22Rv1 (cell line): Measurements from ENCODE around the gene ZNF738.
A peak's percentile ranks its signal among the peaks of the same experiment; 100 is the strongest.

Experiments
- H3K27ac ChIP-seq: fragments of 450-650 bp; 2 replicates; pipeline ENCODE4 v1.5.1; 2017
- ZFX ChIP-seq: fragments of 450-650 bp; IDR thresholded peaks from 2 replicates; pipeline ENCODE4 v1.6.1; 2017; ENCODE audit warnings: antibody characterized with exemption, borderline replicate concordance
- TF ChIP-seq, protein P1 (sequence below): fragments of 450-650 bp; IDR thresholded peaks from 2 replicates; pipeline ENCODE4 v1.5.1; 2017; ENCODE audit warnings: mild to moderate bottlenecking

ZNF738 gene

DNA sequence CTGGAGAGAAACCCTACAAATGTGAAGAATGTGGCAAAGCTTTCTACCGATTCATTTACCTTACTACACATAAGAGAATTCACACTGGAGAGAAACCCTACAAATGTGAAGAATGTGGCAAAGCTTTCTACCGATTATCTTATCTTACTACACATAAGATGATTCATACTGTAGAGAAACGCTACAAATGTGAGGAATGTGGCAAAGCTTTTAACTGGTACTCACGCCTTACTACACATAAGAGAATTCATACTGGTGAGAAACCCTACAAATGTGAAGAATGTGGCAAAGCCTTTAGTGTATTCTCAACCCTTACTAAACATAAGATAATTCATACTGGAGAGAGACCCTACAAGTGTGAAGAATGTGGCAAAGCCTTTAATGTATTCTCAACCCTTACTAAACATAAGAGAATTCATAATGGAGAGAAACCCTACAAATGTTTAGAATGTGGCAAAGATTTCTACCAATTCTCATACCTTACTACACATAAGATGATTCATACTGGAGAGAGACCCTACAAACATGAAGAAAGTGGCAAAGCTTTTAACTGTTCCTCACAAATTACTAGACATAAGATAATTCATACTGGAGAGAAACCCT lies 25.3 kb downstream of the ZNF738 start:
- TF ChIP-seq, protein P1, sequence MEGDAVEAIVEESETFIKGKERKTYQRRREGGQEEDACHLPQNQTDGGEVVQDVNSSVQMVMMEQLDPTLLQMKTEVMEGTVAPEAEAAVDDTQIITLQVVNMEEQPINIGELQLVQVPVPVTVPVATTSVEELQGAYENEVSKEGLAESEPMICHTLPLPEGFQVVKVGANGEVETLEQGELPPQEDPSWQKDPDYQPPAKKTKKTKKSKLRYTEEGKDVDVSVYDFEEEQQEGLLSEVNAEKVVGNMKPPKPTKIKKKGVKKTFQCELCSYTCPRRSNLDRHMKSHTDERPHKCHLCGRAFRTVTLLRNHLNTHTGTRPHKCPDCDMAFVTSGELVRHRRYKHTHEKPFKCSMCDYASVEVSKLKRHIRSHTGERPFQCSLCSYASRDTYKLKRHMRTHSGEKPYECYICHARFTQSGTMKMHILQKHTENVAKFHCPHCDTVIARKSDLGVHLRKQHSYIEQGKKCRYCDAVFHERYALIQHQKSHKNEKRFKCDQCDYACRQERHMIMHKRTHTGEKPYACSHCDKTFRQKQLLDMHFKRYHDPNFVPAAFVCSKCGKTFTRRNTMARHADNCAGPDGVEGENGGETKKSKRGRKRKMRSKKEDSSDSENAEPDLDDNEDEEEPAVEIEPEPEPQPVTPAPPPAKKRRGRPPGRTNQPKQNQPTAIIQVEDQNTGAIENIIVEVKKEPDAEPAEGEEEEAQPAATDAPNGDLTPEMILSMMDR, result no peak
- TF ChIP-seq ZFX, result no peak
- no peak overlapping the region for H3K27ac ChIP-seq

DNA sequence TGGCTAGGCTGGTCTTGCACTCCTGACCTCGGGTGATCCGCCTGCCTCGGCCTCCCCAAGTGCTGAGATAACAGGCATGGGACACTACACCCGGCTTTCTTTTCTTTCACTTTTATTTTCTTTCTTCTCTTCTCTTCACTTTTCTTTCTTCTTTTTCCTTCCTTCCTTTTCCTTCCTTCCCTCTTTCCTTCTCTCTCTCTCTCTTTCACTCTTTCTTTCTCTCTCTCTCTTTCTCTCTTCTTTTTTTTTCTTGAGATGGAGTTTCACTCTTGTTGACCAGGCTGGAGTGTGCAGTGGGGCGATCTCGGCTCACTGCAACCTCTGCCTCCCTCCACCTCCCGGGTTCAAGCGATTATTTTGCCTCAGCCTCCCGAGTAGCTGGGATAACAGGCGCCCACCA lies 37.3 kb downstream of the ZNF738 start:
- no peak for TF ChIP-seq ZFX
- TF ChIP-seq, protein P1, result no peak
- H3K27ac ChIP-seq, result peak overlapping the region; percentile 81

DNA sequence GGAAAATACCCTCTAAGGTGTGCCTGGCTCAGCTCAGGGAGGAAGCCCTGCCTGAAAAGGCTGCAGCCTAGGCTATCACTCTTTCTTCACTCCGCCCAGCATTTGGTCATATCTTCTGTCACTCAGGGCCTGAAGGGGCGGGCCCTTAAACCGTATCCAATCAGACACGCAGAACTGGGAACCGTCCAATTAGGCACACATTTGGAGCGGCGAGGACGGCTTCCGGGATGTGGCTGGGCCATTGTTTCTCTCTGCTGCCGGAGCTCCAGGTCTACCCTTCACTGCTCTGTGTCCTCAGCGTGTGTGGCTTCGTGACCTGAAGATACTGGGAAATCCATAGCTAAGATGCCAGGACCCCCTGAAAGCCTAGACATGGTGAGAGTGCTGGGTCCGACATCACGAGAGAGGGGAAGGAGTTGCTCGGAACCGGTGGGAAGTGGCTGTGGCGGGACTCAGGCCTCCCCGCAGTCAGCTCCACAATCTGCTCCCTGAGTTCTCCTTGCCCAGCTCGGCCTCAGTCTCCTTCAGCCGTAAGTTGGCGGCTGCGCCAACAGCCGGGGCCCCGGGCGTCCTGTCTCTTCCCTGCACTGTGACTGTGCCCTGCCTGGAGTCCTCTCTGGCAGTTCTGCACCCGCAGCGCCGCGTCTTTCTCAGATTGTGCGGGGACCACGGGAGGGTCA lies 38.2 kb downstream of the ZNF738 start, which contains the start of gene ZNF493:
ZNF493 (plus strand) TSS at position 241 of the 680 bp plus-strand sequence; CDS start at position 346, 105 bp downstream.
- peak within 1 kb of the TSS; percentile 81 for H3K27ac ChIP-seq
- TF ChIP-seq ZFX, result no peak
- TF ChIP-seq, protein P1, result no peak

DNA sequence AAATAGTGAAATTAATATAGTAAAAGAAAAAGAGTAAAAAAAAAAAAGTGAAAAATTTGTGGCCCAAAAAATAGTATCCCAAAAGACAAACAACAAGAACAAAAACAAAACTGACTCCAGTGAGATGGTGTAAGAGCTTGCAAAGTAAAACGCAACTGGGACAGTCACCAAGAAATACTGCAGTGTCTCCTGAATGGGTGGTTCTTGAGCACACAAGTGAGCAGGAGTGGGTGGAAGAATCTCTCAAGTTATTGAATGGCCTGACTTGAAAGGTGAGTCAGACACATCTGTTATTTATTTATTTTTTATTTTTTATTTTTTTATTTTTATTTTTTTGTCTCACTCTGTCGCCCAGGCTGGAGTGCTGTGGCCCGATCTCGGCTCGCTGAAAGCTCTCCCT lies 40.1 kb downstream of the ZNF738 start:
- TF ChIP-seq, protein P1, result no peak
- no peak for TF ChIP-seq ZFX
- no peak overlapping the region for H3K27ac ChIP-seq

DNA sequence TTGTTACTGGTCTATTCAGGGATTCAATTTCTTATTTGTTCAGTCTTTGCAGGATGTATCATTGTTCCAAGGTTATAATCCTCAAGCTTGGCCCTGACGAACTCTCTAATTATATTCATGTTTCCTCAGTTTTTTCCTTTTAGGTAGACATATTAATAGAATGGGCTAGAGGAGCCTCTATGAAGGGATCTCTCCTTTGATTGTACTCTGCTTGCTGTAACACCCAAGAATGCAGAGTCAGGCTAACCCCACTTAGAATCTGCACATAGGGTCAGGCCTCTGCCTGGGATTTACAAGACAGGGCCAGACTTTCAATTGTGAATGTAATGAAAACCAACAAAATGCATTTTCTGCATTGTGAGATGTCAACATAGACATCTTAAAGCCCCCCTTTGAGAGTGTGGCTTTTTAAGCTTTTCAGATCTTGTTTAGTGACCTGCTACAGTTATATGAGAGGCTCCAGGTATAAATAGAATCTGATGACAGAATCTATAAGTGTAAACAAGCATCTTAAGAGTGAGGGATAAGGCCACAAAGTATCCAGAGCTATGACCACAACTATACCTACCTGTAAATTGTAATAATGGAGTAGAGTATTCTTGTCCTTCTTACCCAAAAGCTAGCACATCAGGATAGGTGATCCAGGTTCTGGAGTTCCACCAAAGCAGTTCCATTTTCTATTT lies 43.6 kb downstream of the ZNF738 start:
- no peak for TF ChIP-seq ZFX
- TF ChIP-seq, protein P1, result no peak
- no peak overlapping the region for H3K27ac ChIP-seq

DNA sequence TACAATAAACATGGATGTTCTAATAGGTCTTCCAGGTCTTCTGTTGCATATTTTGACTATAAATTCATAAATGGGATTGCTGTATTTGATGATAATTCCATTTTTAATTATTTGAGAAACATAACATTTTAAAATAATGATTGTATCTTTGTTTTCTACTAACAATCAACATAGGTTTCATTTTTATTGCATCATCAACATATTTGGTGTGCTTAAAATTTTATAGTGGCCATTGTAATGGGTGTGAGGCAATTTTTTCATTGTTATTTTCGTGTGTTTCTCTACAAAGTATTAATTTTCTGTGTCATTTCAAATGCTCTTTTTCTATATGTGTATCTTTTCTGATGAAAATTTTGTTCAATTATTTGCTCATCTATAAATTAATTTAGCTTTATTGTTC lies 51.4 kb downstream of the ZNF738 start:
- no peak for TF ChIP-seq ZFX
- TF ChIP-seq, protein P1, result no peak
- H3K27ac ChIP-seq, result no peak overlapping the region

DNA sequence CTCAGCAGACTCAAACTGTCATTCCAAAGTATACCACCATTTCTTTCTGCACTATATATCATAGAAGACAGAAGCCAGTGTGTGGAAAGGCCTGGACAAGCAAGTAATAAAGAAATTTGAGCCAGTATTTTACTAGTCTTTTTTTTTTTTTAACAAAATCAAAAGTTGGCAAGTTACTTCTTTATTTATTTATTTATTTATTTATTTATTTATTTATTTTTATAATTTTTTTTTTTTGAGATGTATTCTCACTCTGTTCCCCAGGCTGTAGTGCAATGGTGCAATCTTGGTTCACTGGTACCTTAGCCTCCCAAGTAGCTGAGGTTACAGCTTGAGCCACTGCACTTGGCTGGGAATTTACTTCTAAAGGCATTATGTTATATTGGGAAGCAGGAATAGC lies 63.4 kb downstream of the ZNF738 start:
- H3K27ac ChIP-seq, result no peak overlapping the region
- no peak for TF ChIP-seq ZFX
- TF ChIP-seq, protein P1, result no peak
